ENCODE measurements around the gene RHEB. TPM values are rescaled to one million over a fixed set of nuclear protein-coding genes. Genes with fewer than 3 reads are reported as not detected.

Gene RHEB
- total and polyA plus RNA-seq, 2 donors (not counting 3 experiments of a cell fraction or from before 2014, with no cell fraction given): 59.4 to 108 TPM

GRCh38 chr7:151446412-151446811, 73.3 kb downstream of the RHEB start:
- DNase-seq (ENCODE audit: low read depth, low spot score) (no peak), FAIRE-seq (no peak)
- TF ChIP-seq POLR2AphosphoS5 (IDR thresholded peaks at IDR 0.05; ENCODE audit: insufficient read depth, low read depth, low read length) (no peak), EZH2 (IDR thresholded peaks at IDR 0.05; ENCODE audit: borderline replicate concordance, low read depth, low read length, severe bottlenecking) (no peak), JUN (IDR thresholded peaks at IDR 0.05; ENCODE audit: borderline replicate concordance, insufficient read depth, insufficient read length, low read depth) (no peak), FOS (IDR thresholded peaks at IDR 0.05; ENCODE audit: borderline replicate concordance, insufficient read depth, low read length) (no peak), GATA2 (IDR thresholded peaks at IDR 0.05; ENCODE audit: insufficient read depth, insufficient read length, low read depth, low read length) (no peak), CTCF (IDR thresholded peaks at IDR 0.05; ENCODE audit: extremely low read depth in 1 of 2, insufficient read depth in 1 of 2, low read depth in 1 of 2, low read length in 2 of 2) (no peak), MYC (IDR thresholded peaks at IDR 0.05; ENCODE audit: low read depth, low read length) (no peak), POLR2A (IDR thresholded peaks at IDR 0.05; ENCODE audit: low read depth, low read length) (no peak), MAX (IDR thresholded peaks at IDR 0.05; ENCODE audit: insufficient read depth, insufficient read length) (no peak)
- Histone ChIP-seq H2AFZ (ENCODE audit: low read depth, low read length) (no peak overlapping the region), H3K9me3 (replicated peaks; ENCODE audit: control insufficient read depth, insufficient read depth, low read length) (no peaks in the 10 kb centered on the region), H3K79me2 (ENCODE audit: control insufficient read depth, insufficient read depth, low read length) (no peaks in the 10 kb centered on the region), H3K27ac (ENCODE audit: insufficient read depth, low read depth, low read length) (no peak overlapping the region), H3K4me3 (replicated peaks in 1 of 3; ENCODE audit: insufficient read depth in 1 of 3, low read depth in 1 of 3, low read length in 3 of 3) (no peak overlapping the region), H3K4me2 (ENCODE audit: insufficient read depth, low read length) (no peak overlapping the region), H3K4me1 (ENCODE audit: control insufficient read depth, extremely low read depth, insufficient read depth, low read length) (no peaks in the 10 kb centered on the region), H4K20me1 (replicated peaks; ENCODE audit: control insufficient read depth, extremely low read depth, insufficient read depth, low read length) (no peaks in the 10 kb centered on the region), H3K9ac (replicated peaks; ENCODE audit: extremely low read depth, insufficient read depth, low read length) (no peak overlapping the region), H3K9me1 (replicated peaks; ENCODE audit: control insufficient read depth, extremely low read depth, insufficient read depth, low read length) (no peaks in the 10 kb centered on the region), H3K36me3 (ENCODE audit: control insufficient read depth in 2 of 2, extremely low read depth in 1 of 2, insufficient read depth in 2 of 2, low read length in 2 of 2) (no peaks in the 10 kb centered on the region), H3K27me3 (ENCODE audit: control insufficient read depth in 2 of 2, insufficient read depth in 2 of 2, low read length in 2 of 2) (peaks cover 9 to 11% of the 10 kb centered on the region in 2 experiments)
- POLR2A ChIA-PET: no interaction called here
- BruUV-seq (replicated peaks): no TSS peak
- dilution Hi-C loops (cut with MboI; ENCODE audit: extremely low pct_ligation_motif_present, low sequenced_read_pairs): no loop called here
- intact Hi-C loops (cut with micrococcal nuclease): no loop called here
- CTCF ChIA-PET: interaction anchor here (1.2 to 3.6 kb wide), 2 partner anchors 79 to 131 kb away, joined by 3 to 96 read pairs; no protein-coding TSS in a partner anchor

Data from endothelial cell of umbilical vein (primary cell).